ENCODE results near the gene GCK. TPM values are rescaled to one million over a fixed set of nuclear protein-coding genes. Genes with fewer than 3 reads are reported as not detected.

Gene GCK
- 1.2 TPM for polyA plus RNA-seq (2013, experiment 1 of 2; ENCODE audit: insufficient read length)
- 1.0 TPM for polyA plus RNA-seq (2013, experiment 2 of 2; ENCODE audit: insufficient read length)

DNA sequence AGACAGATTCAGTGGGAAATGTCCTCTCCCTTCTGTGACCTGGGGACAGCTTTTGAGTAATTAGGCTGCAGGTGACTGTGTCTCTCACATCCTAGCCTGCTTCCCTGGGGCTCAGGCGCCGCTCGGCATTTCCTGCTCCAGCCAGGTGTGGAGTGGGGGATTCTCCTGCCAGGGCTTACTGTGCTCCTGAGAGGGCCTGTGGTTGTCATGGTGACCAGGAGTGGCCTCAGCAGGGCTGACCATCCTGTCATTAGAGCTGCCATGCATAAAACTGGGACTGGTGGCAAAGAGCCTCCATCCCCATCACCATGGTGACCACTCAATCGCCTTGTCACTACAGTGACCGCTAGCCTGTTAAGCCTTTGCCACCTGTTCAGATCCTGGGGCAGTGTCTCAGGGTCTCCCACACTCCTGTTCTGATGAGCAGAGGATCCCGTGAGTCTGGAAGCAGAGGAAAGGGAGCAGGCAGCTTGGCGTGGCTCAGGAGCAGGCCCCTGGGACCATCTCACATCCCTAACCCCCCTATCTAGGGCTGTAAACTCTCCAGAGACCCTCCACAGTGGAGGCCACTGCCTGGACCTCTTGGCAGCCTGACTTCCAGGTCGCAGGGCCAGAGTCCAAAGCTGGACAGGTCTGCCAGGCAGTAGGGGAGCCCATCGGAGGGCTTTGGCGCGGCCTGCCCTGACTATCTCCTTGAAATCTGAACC, at the start of gene GCK:
Gene GCK (minus strand): TSS at position 154 of the 707 bp plus-strand sequence. CDS start 486 bp downstream, outside the sequence.
- DNase-seq = no peak

DNA sequence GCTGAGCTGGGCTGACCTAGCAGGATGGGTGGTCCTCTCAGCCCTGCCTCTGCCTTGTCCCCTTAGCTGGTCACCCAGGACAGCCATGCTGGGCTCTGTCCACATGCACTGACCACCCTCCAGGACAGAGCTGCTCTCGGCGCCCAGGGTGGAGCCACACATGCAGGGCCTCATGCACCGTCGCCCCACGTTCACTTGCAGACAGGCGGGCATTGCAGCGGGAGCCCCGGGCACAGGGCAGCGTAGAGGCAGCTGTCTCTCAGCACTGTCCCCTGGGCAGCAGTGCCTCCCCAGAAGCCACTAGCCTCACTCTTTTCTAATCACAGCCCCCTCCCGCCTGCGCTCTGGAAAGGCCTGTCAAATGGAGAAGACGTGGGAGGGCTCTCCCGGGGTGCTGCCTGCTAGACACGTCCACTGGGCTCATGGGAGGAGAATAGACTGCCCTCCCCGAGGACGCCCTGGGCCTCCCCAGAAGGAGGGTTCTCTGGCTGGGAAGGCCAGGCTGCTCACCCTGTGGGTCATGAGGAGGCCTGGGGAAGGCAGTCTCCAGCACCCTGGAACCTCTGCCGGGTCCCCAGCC, 49.0 kb upstream of the GCK start:
- no peak for DNase-seq

DNA sequence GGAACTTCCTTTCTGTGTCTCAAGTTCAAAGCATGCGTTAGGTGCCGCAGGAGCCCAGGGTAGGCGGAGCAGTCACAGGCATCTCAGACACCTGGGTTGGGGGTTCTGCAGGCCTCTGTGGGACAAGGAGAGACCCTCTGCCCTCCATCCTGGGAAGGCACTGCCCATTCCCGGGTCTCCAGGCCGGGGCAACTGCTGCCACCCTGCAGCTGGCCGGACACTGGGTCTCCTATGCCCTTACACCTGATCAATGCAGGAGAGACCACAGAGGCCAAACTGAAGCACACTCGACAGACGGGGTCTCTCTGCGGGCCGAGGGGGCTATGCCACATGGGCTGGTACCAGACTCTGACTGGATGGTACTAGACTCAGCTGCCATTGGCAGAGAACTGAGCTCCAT, 48.5 kb upstream of the GCK start:
- no peak for DNase-seq

DNA sequence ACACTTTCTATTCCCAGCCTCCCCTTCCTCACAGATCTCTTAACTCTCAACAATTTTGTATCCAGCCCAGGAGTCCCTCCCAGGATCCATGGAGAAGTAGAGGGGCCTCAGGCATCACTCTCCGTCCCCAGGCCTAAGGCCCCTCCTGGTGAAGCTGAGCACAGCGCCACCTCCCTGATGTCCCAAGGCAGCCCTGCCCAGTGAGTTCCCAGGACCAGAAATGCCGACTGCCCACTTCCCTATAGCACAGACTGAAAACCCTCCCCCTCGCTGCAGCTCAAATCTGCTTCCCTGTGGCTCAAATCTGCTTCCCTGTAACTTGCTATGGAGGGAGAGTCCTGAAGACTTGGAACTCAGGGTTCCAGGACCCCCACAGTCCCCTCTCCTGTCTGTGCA, 47.1 kb upstream of the GCK start:
- DNase-seq = no peak

DNA sequence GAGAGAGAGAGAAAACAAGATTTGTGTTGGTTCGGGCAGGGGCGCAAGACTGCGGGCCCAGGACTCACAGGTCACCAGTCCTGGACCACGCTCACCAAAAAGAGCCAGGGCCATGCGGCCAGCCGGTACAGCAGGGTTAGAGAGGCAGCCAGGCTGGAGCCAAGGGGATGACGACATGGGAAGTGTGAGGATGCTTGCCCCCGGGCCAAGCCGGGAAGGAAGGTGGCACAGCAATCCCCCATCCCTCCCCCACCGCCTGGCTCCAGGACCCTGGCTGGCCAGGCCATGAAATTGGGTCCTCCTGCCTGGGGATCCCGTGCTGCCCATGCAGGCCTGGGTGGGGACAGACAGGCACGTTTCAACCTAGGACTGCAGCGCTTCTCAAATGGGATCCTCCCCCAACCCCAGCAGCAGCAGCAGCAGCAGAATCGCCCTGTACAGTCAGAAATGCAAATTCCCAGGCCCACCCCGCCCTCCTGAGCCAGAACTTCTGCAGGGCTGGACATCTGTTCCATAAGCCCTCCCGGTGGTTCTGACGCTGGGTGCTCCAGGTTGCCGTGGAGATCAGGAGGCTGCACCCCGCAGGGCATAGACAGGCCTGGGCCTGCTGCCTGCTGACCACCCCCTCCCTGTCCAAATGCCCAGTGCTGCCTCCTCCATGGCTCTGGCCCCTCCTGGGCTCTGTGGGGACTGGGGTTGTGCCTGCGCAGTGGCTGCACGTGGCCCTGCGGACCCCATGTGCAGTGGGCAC, 46.5 kb upstream of the GCK start:
- no peak for DNase-seq

DNA sequence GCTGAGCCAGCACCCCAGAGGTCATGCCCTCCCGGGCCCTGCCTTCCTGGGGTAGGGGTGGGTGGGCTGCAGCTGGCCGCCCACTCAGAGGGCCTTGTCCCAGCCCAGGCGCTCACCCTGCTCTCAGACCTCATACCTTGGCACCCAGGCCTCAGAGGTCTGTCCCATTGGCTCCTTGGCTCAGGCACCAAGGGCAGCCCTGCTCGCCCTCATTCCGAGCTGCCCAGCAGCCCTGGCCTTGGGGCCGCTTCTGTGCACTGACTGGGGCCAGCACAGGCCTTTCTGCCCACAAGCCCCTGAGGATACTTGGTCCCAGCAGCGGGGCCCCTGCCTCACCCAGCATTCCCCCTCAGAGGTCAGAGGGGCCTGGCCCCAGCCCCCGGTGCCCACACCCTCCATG, 45.8 kb upstream of the GCK start:
- no peak for DNase-seq

DNA sequence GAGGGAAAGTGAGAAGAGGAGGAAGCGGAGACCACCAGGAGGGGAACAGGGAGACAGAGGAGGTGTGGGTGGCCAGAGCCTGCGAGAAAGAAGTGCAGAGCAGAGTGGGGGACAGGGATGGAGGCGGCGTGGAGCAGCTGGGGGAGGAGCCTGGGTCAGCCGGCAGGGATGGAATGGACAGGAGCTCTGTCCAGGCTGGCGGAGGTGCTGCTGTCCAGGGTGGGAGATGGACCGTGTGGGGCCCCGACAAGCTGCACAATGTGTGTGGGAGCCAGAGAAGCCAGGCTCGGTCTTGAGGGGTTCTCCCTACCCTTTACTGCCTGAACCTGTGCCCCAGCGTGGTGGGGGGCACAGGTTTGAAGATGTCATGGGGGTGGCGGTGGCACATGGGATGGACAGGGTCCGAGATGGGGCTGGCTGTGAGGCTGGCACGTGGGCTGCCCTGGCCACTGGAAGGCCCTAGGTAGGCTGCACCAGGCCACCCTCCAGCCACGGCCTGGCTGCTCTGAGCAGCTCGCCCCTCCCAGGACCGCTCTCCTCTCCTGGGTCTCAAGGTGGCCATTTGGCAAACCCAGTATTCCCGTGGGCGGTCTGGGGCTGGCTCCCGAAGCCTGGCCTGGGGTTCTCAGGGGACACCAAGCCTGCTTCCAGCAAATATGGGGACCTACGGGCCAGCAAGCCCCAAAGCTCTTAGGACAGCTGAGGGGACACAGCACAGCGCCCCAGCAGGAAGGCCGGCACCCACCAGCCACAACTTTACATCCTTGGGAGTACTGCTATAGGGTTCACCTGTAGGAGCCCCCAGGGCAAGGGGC, 43.9 kb upstream of the GCK start:
- DNase-seq = no peak

DNA sequence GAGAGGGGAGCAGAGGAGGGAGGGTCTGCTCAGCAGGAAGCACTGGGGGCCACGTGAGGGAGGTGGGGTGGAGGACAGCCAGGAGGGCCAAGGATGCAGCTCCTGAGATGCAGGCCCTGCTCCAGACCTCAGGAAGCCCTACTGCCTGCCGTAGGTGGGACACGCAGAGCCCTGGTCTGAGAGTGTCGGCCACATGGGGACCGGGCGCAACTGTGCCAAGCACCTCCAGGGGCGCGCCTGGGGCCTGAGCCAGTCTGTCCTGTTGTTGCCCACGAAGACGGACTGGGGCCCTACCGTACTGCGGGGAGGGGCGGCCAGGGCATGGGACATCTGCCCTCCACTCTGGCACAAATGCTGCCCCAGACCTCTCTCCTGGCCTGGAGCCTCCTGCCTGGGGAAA, 43.2 kb upstream of the GCK start:
- no peak for DNase-seq

DNA sequence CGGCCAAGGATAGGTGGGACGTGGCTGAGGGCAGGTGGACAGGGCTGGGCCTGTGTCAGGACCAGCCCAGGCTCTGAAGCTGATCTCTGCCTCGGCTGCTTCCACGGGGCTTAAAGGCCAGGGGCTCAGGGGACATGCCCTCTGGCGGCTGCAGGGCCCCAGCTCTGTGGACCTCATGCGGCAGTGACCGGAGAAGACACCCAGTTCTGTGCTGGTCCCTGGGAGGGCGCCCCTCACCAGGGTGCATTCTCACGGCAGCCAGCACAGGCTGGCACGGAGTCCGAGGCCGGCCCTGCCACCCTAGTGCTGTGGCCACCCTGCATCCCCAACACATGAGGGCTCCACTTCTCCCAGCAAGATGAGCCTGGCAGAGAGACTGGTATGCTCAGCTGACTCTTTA, 41.8 kb upstream of the GCK start:
- DNase-seq = no peak

DNA sequence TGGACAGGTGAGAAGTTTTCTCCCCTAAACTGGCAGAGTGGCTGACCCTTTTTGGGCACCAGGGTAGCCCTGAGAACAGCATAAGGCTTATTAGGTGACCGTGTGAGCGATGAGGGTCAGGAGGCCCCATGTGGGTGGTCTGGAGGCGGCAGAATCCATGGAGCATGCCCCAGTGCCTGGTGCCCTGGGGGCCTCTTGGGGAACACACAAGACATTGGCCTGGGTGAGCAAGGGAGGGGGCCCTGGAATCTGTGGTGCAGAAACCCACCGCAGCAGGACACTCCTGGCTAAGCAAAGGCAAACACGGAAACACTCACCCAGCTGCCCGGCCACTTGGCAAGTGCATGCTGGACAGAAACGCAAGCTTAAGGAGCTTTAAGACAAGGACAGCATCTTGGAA, 41.0 kb upstream of the GCK start:
- DNase-seq = no peak

DNA sequence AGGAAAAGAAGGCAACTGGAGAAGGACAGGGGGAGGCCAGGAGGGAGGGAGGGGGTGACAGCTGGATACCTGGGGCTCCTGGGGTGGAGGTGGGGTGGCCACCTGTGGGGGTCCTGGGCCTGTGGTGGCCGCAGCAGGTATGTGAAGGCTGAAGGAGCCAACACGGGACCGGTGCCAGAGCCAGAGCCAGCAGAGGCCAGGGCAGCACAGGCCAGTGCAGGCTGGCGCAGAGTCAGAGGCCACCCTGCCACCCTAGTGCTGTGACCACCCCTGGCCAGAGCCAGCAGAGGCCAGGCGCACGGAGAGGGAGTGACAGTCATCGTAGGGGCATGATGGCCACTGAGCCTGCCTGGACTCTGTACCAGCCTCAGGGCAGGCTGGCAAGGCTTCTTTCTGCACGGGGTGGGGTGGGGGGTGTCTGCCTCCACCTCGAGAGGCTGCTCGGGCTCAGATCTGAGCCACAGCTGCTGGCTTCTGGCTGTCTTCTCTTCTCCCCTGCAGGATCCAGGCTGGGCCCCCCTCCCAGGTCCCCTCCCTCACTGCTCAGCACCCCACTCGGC, 40.4 kb upstream of the GCK start:
- no peak for DNase-seq

DNA sequence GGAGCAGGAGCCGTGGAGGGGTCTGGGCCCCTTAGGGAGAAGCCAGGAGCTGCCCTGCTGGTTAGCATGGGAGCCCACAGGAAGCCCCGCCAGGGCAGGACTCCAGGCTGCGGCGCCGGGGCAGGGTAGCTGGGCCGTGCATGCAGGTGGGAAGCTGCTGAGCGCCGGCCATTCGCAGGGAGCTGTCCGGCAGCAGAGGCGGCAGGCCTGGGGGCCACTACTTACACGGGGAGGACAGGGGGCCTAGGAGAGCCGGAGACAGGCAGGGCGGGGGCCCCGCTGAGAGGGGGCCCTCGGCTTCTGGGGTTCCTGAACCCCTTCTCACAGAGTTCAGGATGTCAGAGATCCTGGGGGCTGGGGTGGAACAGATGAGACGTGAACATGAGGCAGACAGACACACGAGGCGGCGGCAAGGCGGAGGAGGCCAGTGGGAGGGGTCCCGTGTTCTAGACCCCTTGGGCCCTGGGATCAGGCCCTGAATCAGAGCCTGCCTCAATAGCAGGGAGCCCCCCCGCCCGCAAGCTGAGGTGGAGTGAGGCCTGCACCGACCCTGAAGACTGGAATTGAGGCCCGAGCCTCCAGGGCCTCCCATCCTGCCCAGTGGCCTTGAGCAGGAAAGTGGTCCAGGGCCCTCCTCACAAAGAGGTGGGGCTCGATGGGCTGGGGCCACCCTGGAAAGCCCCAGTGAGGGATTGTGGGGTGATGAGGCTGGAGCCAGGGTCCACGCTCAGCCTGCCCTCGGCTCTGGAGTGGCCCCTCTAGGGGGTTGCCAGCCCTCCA, 39.5 kb upstream of the GCK start:
- no peak for DNase-seq

DNA sequence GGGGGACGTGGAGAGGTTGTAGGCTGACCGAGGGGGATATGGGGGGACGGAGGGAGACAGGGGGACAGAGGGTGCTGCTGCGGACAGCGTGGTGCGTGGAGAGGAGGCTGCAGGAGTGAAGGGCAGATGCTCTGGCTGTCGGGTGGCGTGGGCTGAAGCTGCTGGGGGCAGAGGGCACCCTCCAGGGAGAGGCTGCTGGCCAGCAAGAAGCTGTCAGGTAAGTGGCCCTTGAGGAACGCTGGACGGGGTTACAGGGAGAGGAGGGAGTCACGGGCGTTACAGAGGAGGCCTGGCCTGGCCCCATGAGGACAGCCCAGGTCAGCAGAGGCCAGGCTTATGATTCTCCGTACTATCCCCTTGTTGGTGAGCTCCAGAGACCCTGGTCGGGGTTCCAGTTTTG, 38.7 kb upstream of the GCK start:
- DNase-seq = no peak

DNA sequence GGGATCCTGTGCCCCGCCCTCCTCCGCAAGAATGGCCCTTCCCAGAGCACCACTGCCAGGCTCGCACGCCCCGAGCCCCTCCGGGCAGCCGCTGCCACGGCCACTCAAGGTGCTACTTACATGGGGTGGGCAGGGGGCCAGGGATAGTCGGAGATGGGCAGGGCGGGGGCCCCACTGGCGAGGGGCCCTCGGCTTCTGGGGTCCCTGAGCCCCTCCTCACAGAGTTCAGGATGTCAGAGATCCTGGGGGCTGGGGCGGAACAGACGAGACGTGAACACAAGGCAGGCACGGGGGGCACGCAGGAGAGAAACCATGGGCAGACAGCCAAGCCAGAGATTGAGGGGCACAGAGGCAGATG, 37.1 kb upstream of the GCK start:
- no peak for DNase-seq

DNA sequence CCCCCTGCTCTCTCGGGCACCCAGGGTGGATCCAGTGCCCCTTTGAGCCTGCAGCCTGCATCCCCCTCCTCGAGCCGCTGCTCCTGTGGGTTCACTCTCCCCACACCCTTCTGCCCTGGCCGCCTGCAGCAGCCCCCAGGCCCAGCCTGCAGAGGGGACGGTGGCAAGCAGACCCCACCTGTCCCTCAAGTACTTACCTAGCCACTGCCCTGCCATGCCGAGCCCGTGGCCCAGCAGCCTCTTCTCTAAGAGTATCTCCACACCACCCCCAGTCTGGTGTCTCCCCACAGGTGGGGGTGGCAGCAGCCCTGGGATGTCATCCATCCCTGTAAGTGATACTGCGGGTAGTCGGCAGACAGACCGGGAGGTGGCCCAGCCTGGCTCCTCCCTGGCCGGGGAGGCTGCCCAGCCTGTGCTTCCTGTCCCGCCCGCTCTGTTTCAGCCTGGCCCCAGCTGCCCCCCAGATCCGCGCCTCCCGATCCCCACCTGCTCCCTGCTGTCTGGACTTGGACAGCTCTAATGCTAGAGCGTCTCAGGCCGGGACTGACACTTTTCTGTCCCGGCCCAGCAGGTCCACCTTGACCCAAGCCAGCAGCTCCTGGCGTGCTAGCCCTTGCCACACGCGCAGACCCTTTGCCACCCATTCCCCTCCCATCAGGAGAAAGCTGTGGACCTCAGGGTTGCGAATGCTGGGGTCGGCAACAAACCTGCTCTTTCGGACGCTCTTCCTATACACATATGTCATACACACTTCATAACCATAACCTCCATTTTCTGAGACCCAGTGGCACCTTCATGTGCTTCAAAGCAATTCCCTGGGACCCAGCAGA, 36.5 kb upstream of the GCK start:
- DNase-seq = no peak

DNA sequence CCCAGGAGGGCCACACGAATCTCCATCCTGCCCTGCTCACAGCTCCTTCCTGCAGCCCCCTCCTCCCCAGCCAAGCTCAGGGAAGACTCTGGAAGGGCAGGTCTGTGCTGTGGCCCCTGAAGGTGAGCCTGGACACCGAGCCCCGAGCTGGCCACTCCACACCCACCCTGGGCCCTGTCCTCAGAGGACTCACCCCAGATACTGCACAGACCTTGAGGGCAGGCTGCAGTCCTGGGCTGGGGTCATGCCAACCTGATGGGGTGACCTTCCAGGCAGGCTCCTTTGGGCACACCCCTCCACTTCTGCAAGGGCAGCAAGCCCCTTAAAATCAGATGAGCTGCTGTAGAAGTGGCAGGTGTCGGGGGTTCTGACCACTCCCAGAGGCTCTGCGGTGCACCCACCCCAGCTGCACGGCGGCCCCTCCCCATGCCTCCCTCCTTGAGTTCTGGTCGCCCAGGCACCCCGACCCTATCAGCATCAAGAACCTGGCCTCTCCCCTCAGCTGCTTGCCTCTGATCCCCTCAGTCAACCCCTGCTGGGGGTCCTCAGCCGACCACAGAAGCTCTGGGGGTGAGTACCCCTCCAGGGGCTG, 35.8 kb upstream of the GCK start:
- no peak for DNase-seq

DNA sequence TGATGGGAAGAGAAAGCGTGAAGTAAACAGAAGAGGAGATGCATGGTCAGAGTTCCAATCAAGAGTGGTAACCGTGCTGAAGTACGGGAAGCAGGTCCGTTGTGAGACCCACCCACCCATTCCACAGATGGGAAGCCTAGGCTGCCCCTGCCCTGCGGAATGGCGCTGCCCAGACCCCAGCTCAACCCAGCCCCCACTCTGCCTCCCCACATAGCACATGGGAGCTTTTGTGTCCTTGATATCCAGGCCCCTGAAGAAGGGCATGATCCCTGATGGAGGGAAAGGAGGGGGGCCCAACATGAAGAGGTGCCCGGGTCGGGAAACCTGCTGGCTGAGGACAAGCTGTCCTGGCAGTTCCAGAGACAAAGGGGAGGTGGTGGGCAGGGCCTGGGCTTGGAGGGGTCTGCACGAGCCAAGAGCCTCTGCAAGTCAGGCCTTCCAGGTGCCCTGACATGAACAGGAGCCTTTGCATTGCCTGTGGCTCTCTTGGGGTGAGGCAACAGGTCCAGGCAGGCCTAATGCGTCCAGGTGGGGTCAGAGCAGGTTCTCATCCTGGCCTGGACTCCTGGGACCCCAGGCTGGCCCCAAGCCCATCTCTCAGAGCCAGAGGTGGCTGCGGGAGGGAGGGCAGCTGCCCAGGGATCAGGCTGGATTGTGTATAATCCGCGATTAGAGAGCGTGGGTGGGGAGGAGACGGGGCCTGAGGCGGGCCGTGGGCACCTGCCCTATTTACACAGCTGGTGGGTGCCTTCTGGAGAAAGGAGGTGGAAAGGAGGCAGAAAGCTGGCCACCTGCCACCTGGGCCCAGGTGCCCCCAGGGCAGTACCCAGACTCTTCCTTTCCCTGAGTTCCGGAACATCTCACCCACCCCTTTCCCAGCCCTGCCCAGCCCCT, 35.1 kb upstream of the GCK start:
- DNase-seq = no peak

DNA sequence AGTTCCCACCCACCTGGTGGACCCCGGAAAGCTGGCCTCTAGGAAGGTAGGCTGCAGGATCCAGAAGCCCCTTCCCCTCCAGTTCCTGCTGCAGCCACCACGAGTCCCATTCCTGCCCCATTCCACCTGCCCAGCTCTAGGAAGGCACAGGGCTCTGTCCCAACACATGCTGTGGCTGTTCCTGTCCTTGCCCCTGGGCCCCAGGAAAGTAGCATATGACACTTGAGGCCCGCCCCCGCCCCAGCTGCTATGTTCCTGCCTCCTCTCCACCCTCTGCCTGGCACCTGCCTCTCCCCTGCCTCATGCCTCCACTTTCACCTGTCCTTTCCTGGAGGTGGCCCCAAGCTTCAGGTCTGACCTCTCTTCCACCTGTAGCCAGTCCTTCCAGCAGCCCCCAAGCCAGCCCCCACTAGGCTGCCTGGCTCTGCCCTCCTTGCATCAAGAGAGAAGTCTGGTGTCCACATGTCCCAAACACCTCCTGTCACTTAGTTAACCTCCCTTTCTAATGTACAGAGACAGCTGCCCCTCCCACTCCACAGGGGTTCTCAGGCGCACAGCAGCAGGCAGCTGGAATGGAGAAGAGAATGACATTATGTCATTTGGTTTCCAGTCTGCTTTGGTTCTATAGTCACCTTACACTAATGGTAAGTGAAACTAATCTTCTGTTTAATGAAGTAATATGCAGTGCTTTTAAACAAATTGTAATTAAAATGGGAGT, 34.3 kb upstream of the GCK start:
- DNase-seq = no peak

DNA sequence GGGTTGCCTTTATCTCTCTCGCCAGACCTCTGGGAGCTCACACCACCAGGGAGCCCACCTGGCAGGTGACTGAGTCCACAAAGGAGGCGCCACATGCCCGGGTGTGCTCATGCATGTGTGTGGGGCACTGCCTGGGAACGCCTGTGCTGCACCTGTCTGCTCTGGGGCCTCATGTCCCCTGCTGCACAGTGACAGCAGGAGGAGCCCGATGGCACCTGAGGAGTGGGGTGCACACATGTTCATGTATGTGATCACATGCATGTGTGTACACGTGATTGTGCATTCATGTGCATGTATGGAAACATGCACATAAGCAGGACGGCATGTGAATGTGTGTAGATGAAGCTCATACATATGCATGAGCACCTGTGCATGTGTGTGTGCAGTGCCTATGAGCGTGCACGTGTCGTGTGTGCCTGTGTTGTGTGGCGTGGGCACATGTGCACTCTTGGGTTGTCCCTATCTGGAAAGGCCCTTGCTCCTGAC, 33.6 kb upstream of the GCK start:
- no peak for DNase-seq
